GM12872 (cell line): Measurements from ENCODE around the gene SYT1.

Source experiments
- CTCF ChIP-seq: IDR thresholded peaks from 3 replicates; pipeline ENCODE4 v1.5.1; 2011; ENCODE audit warnings: low read depth, mild to moderate bottlenecking, low read length, moderate library complexity; ENCODE audit not compliant: insufficient read depth

SYT1 gene

GRCh38 chr12:79063258-79063657 lies 198.7 kb downstream of the SYT1 start:
- TF ChIP-seq CTCF, result no peak

- no peak for TF ChIP-seq CTCF
Measured at GRCh38 chr12:79067977-79068376, 203.4 kb downstream of the SYT1 start.

DNA sequence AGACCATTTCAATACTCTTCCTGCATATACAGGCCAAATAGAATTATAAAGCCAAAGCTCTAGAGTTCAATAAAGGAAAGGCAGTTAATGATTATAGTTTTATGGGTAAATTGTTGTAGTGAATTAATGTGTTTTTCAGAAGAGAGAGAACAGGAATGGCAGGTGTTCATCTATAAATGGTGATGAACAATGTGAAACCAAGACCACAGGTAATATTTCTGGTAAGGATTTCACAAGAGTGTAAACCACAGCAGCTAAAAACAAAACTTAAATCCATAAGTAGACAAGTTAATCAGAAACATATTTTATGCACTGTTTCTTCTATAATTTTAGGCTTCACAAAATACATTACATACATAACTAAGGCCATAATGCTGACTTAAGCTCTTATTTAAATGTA lies 204.4 kb downstream of the SYT1 start:
- TF ChIP-seq CTCF, result no peak

DNA sequence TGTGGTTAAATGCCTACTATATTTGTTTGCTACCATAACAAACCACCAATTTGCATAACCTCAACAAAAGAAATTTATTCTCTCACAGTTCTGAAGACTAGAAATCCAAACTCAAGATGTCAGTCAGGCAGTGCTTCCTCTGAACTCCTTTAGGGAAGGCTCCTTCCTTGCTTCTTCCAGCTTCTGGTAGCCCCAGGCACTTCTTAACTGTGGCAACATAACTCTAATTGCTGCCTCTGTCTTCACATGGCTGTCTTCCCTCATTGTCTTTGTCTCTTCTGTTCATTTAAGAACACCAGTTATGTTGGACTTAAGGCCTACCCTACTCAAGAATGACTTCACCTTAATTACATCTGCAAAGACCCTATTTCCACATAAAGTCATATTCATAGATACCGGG lies 206.9 kb downstream of the SYT1 start:
- no peak for TF ChIP-seq CTCF

GRCh38 chr12:79073506-79073905 lies 208.9 kb downstream of the SYT1 start:
- TF ChIP-seq CTCF, result no peak

DNA sequence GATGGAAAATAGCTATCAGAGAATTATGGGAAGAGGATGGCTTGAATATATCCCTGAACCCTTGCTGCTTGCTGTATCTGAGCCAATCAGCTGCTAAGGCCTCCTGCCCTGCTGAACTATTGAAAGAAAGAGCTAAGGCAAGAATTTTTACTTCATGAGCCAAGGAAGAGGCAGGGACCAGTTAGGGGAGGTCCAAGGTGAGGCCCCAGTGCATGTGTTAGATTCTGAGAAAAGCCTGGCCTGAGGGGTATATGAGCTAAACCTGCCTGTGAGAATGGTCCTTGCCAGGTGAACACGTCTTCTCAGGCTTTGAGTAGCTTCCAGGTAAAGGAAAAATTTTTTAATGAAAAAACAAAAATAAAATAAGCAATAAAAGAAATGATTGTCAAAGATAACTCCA lies 218.0 kb downstream of the SYT1 start:
- TF ChIP-seq CTCF, result no peak

GRCh38 chr12:79083181-79083580 lies 218.6 kb downstream of the SYT1 start:
- no peak for TF ChIP-seq CTCF

DNA sequence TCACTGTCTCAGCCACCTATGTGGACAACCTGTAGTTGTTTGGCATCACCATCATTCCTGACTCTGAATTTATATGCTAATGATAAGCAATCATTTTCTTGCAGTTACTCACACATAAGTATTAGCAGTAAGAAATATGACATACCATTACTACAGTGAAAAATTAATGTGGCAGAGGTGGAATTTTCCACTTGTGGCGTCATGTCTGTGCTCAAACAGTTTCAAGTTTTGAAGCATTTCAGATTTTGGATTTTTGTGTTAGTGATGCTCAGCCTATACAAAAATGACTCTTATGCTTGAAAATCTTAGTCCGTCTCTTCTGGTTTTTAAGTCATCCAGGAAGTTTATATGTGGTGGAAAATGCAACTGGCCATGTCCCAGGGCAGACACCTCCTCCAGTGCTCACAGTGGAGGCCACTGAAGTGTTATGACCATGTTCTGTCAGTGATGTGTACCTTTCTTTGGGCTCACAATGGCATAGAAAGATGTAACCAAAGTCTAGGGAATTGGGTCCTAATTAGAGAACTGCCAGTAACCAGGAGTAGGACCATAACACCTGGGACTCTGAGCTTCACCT lies 220.6 kb downstream of the SYT1 start:
- TF ChIP-seq CTCF, result no peak
